ENCODE data around the gene CPHXL. TPM values are rescaled to one million over a fixed set of nuclear protein-coding genes. Genes with fewer than 3 reads are reported as not detected.

CPHXL gene
- total and polyA plus RNA-seq, 9 of the 15 experiments (the other 6 are each of a cell fraction or from before 2014, with no cell fraction given), result not detected

DNA sequence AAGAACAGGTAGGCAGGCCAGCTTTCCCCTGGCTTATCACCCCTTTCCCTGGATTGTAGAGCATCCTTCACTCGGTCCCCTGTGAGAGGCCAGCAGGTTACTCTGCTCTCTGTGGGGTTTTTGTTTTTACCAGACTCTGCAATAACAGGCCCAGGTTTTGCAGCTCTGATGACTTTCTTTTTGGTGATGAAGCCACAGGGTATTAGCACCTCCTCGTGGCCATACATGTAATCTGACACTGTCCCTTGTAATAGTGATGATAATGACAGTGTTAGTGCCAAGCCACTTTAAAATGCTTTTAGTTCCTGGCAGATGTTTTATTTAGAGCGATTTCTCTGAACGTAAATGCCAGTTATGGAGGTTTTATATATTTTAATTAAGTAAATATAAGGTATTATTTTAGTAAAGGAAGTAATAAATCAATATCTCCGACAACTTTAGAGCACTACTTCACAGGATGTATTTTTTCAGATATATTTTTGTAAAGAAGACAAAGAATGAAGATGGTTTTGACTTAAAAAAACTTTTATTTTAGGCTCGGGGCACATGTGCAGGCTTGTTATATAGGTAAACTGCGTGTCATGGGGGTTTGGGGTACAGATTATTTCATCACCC, 38.0 kb upstream of the CPHXL start (continued):
- TF ChIP-seq, protein P1, sequence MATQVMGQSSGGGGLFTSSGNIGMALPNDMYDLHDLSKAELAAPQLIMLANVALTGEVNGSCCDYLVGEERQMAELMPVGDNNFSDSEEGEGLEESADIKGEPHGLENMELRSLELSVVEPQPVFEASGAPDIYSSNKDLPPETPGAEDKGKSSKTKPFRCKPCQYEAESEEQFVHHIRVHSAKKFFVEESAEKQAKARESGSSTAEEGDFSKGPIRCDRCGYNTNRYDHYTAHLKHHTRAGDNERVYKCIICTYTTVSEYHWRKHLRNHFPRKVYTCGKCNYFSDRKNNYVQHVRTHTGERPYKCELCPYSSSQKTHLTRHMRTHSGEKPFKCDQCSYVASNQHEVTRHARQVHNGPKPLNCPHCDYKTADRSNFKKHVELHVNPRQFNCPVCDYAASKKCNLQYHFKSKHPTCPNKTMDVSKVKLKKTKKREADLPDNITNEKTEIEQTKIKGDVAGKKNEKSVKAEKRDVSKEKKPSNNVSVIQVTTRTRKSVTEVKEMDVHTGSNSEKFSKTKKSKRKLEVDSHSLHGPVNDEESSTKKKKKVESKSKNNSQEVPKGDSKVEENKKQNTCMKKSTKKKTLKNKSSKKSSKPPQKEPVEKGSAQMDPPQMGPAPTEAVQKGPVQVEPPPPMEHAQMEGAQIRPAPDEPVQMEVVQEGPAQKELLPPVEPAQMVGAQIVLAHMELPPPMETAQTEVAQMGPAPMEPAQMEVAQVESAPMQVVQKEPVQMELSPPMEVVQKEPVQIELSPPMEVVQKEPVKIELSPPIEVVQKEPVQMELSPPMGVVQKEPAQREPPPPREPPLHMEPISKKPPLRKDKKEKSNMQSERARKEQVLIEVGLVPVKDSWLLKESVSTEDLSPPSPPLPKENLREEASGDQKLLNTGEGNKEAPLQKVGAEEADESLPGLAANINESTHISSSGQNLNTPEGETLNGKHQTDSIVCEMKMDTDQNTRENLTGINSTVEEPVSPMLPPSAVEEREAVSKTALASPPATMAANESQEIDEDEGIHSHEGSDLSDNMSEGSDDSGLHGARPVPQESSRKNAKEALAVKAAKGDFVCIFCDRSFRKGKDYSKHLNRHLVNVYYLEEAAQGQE (IDR thresholded peaks at IDR 0.05; ENCODE audit: borderline replicate concordance), result peak; percentile 80
- TF ChIP-seq, protein P1 (CRISPR knock-in tag; IDR thresholded peaks at IDR 0.05; ENCODE audit: low read depth), result no peak
- TF ChIP-seq CHD2 (IDR thresholded peaks at IDR 0.05; ENCODE audit: low read depth, low read length), result no peak
- TF ChIP-seq HNRNPK (IDR thresholded peaks at IDR 0.05; ENCODE audit: low read depth, low read length, poor library complexity, severe bottlenecking), result no peak
- peak; percentile 3; the same call in 1 of the 2 replicates for TF ChIP-seq MAFF (IDR thresholded peaks at IDR 0.05; ENCODE audit: low read length)
- TF ChIP-seq, protein P2, sequence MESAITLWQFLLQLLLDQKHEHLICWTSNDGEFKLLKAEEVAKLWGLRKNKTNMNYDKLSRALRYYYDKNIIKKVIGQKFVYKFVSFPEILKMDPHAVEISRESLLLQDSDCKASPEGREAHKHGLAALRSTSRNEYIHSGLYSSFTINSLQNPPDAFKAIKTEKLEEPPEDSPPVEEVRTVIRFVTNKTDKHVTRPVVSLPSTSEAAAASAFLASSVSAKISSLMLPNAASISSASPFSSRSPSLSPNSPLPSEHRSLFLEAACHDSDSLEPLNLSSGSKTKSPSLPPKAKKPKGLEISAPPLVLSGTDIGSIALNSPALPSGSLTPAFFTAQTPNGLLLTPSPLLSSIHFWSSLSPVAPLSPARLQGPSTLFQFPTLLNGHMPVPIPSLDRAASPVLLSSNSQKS (CRISPR knock-in tag; IDR thresholded peaks at IDR 0.05), result no peak
- peak in 1 of 3 experiments; percentile 8 for TF ChIP-seq YY1 (IDR thresholded peaks at IDR 0.05; ENCODE audit: borderline replicate concordance in 1 of 3, control insufficient read depth in 1 of 3, extremely low read depth in 1 of 3, insufficient read depth in 3 of 3, insufficient read length in 1 of 3, insufficient replicate concordance in 2 of 3, low read depth in 1 of 3, low read length in 2 of 3)
- TF ChIP-seq HMG20A (CRISPR knock-in tag; conservative IDR thresholded peaks at IDR 0.05), result no peak
- TF ChIP-seq MTF1 (CRISPR knock-in tag; IDR thresholded peaks at IDR 0.05; ENCODE audit: borderline replicate concordance), result no peak
- TF ChIP-seq, protein P3, sequence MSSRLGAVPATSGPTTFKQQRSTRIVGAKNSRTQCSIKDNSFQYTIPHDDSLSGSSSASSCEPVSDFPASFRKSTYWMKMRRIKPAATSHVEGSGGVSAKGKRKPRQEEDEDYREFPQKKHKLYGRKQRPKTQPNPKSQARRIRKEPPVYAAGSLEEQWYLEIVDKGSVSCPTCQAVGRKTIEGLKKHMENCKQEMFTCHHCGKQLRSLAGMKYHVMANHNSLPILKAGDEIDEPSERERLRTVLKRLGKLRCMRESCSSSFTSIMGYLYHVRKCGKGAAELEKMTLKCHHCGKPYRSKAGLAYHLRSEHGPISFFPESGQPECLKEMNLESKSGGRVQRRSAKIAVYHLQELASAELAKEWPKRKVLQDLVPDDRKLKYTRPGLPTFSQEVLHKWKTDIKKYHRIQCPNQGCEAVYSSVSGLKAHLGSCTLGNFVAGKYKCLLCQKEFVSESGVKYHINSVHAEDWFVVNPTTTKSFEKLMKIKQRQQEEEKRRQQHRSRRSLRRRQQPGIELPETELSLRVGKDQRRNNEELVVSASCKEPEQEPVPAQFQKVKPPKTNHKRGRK (tag; IDR thresholded peaks at IDR 0.05), result no peak
- TF ChIP-seq ZFP36 (IDR thresholded peaks at IDR 0.05; ENCODE audit: low read depth, low read length, partially characterized antibody), result no peak
- TF ChIP-seq, protein P4, sequence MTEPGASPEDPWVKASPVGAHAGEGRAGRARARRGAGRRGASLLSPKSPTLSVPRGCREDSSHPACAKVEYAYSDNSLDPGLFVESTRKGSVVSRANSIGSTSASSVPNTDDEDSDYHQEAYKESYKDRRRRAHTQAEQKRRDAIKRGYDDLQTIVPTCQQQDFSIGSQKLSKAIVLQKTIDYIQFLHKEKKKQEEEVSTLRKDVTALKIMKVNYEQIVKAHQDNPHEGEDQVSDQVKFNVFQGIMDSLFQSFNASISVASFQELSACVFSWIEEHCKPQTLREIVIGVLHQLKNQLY (CRISPR knock-in tag; conservative IDR thresholded peaks at IDR 0.05), result no peak
- no peak for TF ChIP-seq ZC3H4 (CRISPR knock-in tag; IDR thresholded peaks at IDR 0.05; ENCODE audit: borderline replicate concordance)
- no peak for TF ChIP-seq LARP7 (IDR thresholded peaks at IDR 0.05)
- peak in 1 of 2 experiments; percentile 28; a peak in 1 of 4 replicates for TF ChIP-seq RCOR1 (IDR thresholded peaks at IDR 0.05; ENCODE audit: borderline replicate concordance in 1 of 2, low read depth in 2 of 2, low read length in 2 of 2)

Measured in K562 (cell line).